Right lobe of liver (tissue), 6 donors: ENCODE data around the gene L3MBTL2. TPM values are rescaled to one million over a fixed set of nuclear protein-coding genes. Genes with fewer than 3 reads are reported as not detected.

Experiments used
- ATAC-seq, 4 donors: fragments of 200-7000 bp; cut with Tn5 transposase; one replicate each; pipeline ENCODE4 v1.9.1; 2020; ENCODE audit warnings: mild to moderate bottlenecking in 4 of 4, moderate library complexity in 4 of 4
- DNase-seq, 3 donors: peaks; one replicate each; pipeline ENCODE4 v3.0.0-alpha.2; 2020
- H3K27ac ChIP-seq, 3 donors: fragments of 200-600 bp; one replicate each; pipeline ENCODE4 v1.8.0; 2022
- H3K27me3 ChIP-seq, 2 donors: fragments of 200-600 bp; one replicate each; pipeline ENCODE4 v1.8.0; 2022
- H3K36me3 ChIP-seq, 4 donors: fragments of 200-600 bp; sonication (generic) in 1 of 4; one replicate each; pipeline versions ENCODE4 v1.5.1 to v1.8.0; 2017 to 2022; ENCODE audit warnings: control low read depth in 1 of 4
- H3K4me1 ChIP-seq, 4 donors: fragments of 200-600 bp; sonication (generic) in 1 of 4; one replicate each; pipeline versions ENCODE4 v1.5.1 to v1.8.0; 2017 to 2022; ENCODE audit warnings: control low read depth in 1 of 4
- H3K4me3 ChIP-seq, 3 donors: fragments of 200-600 bp; one replicate each; pipeline ENCODE4 v1.8.0; 2022
- H3K9me3 ChIP-seq, 4 donors: fragments of 200-600 bp; sonication (generic) in 1 of 4; one replicate each; pipeline versions ENCODE4 v1.5.1 to v1.8.0; 2017 to 2022; ENCODE audit warnings: control low read depth in 1 of 4
- POLR2A ChIP-seq: fragments of 450-650 bp; IDR thresholded peaks from one replicate; pipeline ENCODE4 v1.6.1; 2017; ENCODE audit warnings: antibody characterized with exemption, mild to moderate bottlenecking
- WGBS: methylation state at CpG from one replicate; pipeline ENCODE4 v1.1.6; 2018; ENCODE audit warnings: low coverage, low lambda C conversion rate; ENCODE audit not compliant: insufficient coverage; ENCODE audit errors: missing lambda C conversion rate; 5-methylcytosine and 5-hydroxymethylcytosine counted together
- intact Hi-C, 2 donors: fragments of 100-400 bp; cut with DNase I; formaldehyde crosslinking; loops; one replicate each; pipeline versions ENCODE4 v1.11.2 to v1.14.1; 2022
- total RNA-seq, 6 experiments: library from RNA; depleted of rRNA in 2 of 6; stranded (reverse); fragments of >200 nt in 2 of 6; fragmentation: NEBNext Ultra II Directional in 3 of 6; extraction: Animal tissue kit (Norgen Biotek cat#: 25700) in 3 of 6; gene quantifications; one replicate each; pipeline versions ENCODE4 v1.1.0 to v1.2.4, GENCODE V29; 2016 to 2023
- TF ChIP-seq, protein P1 (sequence below), 4 donors: fragments of 200-600 bp in 3 of 4; fragments of 450-650 bp in 1 of 4; IDR thresholded peaks; one replicate each; pipeline versions ENCODE4 v1.5.1 to v1.8.0; 2016 to 2022; ENCODE audit warnings: antibody characterized with exemption in 4 of 4, mild to moderate bottlenecking in 2 of 4
- donor health status: DM: no; HTN: yes; CAD: no.
- donor health status: DM: no; HTN: no; CAD: no.
- donor health status: DM: no; HTN: no; CAD: no.
- donor health status: DM: no; HTN: yes; CAD: no.
- donor health status: DM: no; HTN: yes; CAD: no.

Gene L3MBTL2
- total RNA-seq, 6 experiments from 2014 or later: 6.6 to 11.7 (median 10.4) TPM

DNA sequence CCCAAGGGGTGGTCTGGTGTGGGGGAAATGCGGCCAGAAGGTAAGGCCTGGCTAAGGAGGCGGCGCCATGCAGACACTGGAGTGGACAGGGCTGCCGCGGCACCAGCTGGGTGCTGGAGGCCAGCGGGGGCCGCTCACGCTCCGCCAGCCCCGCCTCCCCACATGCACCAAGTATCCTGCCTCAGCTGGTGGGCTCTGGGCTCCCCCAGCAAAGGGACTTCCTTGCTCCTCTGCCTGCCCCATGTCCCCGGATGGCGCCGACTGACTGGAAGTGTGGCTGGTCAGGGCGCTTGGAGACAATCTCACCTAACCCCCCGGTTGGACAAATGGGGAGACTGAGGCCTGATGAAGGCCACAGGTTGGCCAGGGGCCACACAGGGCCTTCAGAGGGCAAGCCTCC lies 43.2 kb downstream of the L3MBTL2 start:
- ATAC-seq (peak in 3 of 4 donors; percentile 9 to 16 (median 10)), DNase-seq (no peak)
- H3K27me3 ChIP-seq: no peaks in the 10 kb centered on the region
- 80% methylated on average over 5 of the region's 15 CpGs for WGBS
- H3K36me3 ChIP-seq: peaks cover 0 to 43% (median 18%) of the 10 kb centered on the region in 4 donors
- peaks cover 0 to 17% (median 5%) of the 10 kb centered on the region in 4 donors for H3K4me1 ChIP-seq
- peak overlapping the region in 2 of 3 donors; percentile 25 to 70 for H3K27ac ChIP-seq
- H3K4me3 ChIP-seq: no peak overlapping the region
- no peak for TF ChIP-seq POLR2A
- TF ChIP-seq, protein P1, sequence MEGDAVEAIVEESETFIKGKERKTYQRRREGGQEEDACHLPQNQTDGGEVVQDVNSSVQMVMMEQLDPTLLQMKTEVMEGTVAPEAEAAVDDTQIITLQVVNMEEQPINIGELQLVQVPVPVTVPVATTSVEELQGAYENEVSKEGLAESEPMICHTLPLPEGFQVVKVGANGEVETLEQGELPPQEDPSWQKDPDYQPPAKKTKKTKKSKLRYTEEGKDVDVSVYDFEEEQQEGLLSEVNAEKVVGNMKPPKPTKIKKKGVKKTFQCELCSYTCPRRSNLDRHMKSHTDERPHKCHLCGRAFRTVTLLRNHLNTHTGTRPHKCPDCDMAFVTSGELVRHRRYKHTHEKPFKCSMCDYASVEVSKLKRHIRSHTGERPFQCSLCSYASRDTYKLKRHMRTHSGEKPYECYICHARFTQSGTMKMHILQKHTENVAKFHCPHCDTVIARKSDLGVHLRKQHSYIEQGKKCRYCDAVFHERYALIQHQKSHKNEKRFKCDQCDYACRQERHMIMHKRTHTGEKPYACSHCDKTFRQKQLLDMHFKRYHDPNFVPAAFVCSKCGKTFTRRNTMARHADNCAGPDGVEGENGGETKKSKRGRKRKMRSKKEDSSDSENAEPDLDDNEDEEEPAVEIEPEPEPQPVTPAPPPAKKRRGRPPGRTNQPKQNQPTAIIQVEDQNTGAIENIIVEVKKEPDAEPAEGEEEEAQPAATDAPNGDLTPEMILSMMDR (IDR thresholded peaks at IDR 0.05): no peak
- intact Hi-C loops: loop anchor here in 1 of 2 donors (10.0 kb wide), 1 partner anchor 324 kb away; no protein-coding TSS in a partner anchor
- no peaks in the 10 kb centered on the region for H3K9me3 ChIP-seq

DNA sequence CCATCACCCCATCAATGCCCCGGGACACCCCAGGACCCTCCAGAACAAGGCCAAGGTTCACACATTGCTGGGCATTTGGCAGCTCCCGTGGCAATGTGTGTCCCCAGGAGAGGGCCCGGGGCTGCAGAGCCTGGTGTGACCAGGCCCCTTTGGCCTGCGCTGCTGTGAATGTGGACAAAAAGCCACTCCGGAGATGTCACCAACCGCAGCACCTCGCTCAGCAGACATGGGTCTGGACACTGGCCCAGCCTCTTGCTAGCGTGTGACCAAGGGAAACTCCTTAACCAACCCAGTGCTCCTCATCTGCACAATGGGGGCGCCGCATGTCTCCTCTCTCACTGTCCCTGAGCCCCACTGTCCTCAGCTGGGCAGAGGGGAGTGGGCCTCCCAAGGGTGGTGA lies 43.6 kb downstream of the L3MBTL2 start:
- ATAC-seq (no peak), DNase-seq (no peak)
- WGBS: 95% methylated on average over 4 of the region's 10 CpGs
- H3K9me3 ChIP-seq: no peaks in the 10 kb centered on the region
- H3K27me3 ChIP-seq: no peaks in the 10 kb centered on the region
- TF ChIP-seq, protein P1 (IDR thresholded peaks at IDR 0.05): no peak
- TF ChIP-seq POLR2A: no peak
- peaks cover 0 to 48% (median 19%) of the 10 kb centered on the region in 4 donors for H3K36me3 ChIP-seq
- intact Hi-C loops: loop anchor here in 1 of 2 donors (10.0 kb wide), 1 partner anchor 324 kb away; no protein-coding TSS in a partner anchor
- H3K4me3 ChIP-seq: no peak overlapping the region
- peaks cover 0 to 17% (median 5%) of the 10 kb centered on the region in 4 donors for H3K4me1 ChIP-seq
- no peak overlapping the region for H3K27ac ChIP-seq

DNA sequence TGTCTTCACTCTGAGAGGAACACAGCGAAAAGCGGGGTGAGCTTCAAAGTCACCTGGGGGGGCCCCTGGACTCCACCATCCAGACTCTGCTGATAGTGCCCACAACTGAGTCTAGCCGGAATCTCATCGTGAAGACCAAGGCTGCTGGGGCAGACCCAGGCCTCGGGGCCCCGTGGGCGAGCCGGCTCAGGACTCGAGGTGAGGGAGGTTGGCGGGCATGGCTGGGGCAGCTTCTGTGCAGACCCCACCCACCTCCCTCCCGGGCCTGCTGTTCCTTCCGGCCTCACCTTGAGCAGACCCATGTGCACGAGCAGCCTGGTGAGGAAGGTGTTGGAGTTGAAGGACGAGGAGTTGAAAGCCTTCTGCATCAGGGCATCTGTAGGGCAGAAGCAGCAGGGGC lies 44.3 kb downstream of the L3MBTL2 start:
- WGBS: no CpG with 5 or more reads among the region's 14 CpGs
- no peak for TF ChIP-seq POLR2A
- TF ChIP-seq, protein P1 (IDR thresholded peaks at IDR 0.05): no peak
- Histone ChIP-seq H3K27ac (no peak overlapping the region), H3K4me3 (no peak overlapping the region), H3K9me3 (no peaks in the 10 kb centered on the region), H3K4me1 (peaks cover 0 to 17% (median 5%) of the 10 kb centered on the region in 4 donors), H3K27me3 (no peaks in the 10 kb centered on the region), H3K36me3 (peaks cover 0 to 52% (median 20%) of the 10 kb centered on the region in 4 donors)
- no peak for DNase-seq
- intact Hi-C loops: loop anchor here in 1 of 2 donors (10.0 kb wide), 1 partner anchor 325 kb away; no protein-coding TSS in a partner anchor
- no peak for ATAC-seq

DNA sequence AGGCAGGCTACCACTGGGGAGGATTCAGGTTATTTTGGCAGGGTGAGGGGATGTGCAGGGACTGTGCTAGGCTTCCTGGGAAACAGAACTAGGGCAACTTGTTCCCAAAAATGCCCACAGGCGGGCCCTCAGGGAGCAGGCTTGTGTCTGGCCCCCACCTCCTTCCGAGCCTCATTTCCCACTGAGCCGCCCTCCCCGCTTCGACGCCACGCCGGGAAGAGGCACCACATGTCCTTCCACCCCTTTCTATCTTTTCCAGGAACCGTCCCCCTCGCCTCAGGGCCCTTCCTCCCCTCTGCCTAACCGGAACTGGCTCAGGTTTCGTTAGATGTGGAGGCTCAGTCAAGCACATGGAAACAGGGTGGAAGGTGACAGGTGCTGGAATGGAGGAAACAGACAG lies 45.0 kb downstream of the L3MBTL2 start:
- ATAC-seq (no peak), DNase-seq (no peak)
- TF ChIP-seq POLR2A: no peak
- TF ChIP-seq, protein P1 (IDR thresholded peaks at IDR 0.05): no peak
- H3K27ac ChIP-seq: no peak overlapping the region
- no peaks in the 10 kb centered on the region for H3K9me3 ChIP-seq
- intact Hi-C loops: no loop called here
- peaks cover 0 to 17% (median 5%) of the 10 kb centered on the region in 4 donors for H3K4me1 ChIP-seq
- H3K27me3 ChIP-seq: no peaks in the 10 kb centered on the region
- WGBS: 94% methylated on average over 8 of the region's 12 CpGs
- peaks cover 0 to 56% (median 20%) of the 10 kb centered on the region in 4 donors for H3K36me3 ChIP-seq
- no peak overlapping the region for H3K4me3 ChIP-seq
